22Rv1 (cell line): ENCODE data around the gene CNFN.

Experiments
- ZFX ChIP-seq: fragments of 450-650 bp; IDR thresholded peaks from 2 replicates; pipeline ENCODE4 v1.6.1; 2017; ENCODE audit warnings: antibody characterized with exemption, borderline replicate concordance
- TF ChIP-seq, protein P1 (sequence below): fragments of 450-650 bp; IDR thresholded peaks from 2 replicates; pipeline ENCODE4 v1.5.1; 2017; ENCODE audit warnings: mild to moderate bottlenecking

DNA sequence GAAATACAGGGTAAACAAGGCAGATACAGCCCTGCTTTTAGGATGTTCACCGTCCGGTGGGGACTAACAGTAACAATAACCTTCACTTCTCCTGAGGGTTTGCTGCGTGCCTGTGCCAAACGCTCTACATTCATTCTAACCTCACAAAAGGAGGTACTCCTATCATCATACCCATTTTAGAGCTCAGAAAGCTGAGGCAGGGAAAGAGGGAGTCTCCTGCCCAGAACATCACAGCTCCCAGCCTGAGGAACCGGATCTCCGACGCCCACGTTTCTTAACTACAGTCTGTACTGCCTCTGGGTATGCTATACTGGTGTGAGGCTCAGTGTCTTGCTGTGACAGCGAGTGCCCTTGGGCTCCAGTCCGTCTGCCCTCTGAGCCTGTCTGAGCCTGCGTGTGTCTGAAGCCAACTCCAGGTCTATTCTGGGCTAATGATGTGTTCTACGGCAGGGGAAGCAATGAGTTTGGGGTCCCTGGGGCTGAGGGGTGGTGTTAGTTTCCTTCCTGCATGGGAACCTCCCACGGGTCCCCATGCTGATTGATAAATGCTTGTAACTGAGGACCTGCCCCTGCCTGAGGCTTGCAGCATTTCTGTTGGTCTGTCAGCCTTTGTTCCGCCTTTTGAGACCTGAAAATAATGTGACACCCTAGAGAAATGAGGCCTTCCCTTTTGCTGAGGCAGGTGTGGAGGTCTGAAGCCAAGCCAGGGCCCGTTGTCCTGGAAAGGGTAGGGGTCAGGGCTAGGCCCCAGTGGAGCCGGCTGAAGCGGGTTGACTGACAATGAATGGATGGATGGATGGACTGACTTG, 32.2 kb upstream of the CNFN start:
- TF ChIP-seq, protein P1, sequence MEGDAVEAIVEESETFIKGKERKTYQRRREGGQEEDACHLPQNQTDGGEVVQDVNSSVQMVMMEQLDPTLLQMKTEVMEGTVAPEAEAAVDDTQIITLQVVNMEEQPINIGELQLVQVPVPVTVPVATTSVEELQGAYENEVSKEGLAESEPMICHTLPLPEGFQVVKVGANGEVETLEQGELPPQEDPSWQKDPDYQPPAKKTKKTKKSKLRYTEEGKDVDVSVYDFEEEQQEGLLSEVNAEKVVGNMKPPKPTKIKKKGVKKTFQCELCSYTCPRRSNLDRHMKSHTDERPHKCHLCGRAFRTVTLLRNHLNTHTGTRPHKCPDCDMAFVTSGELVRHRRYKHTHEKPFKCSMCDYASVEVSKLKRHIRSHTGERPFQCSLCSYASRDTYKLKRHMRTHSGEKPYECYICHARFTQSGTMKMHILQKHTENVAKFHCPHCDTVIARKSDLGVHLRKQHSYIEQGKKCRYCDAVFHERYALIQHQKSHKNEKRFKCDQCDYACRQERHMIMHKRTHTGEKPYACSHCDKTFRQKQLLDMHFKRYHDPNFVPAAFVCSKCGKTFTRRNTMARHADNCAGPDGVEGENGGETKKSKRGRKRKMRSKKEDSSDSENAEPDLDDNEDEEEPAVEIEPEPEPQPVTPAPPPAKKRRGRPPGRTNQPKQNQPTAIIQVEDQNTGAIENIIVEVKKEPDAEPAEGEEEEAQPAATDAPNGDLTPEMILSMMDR = no peak
- no peak for TF ChIP-seq ZFX
